ENCODE measurements around the gene ADAMTS9.

Gene ADAMTS9

GRCh38 chr3:64684715-64685261 is 3.0 kb downstream of the ADAMTS9 start:
- TF ChIP-seq TAF1 (IDR thresholded peaks at IDR 0.05; ENCODE audit: low read depth) (no peak), FOXM1 (IDR thresholded peaks at IDR 0.05; ENCODE audit: borderline replicate concordance, low read depth) (no peak), USF1 (IDR thresholded peaks at IDR 0.05) (no peak), REST (IDR thresholded peaks at IDR 0.05; ENCODE audit: low read depth) (no peak), NFIC (IDR thresholded peaks at IDR 0.05) (no peak), RAD21 (IDR thresholded peaks at IDR 0.05; ENCODE audit: low read depth) (no peak), YY1 (IDR thresholded peaks at IDR 0.05; ENCODE audit: low read depth) (no peak), CREB1 (IDR thresholded peaks at IDR 0.05; ENCODE audit: low read depth) (no peak), ZBTB7A (IDR thresholded peaks at IDR 0.05; ENCODE audit: low read depth) (no peak), EGR1 (IDR thresholded peaks at IDR 0.05) (no peak), CEBPB (IDR thresholded peaks at IDR 0.05) (no peak), MAX (IDR thresholded peaks at IDR 0.05) (no peak), TEAD4 (IDR thresholded peaks at IDR 0.05) (no peak)

- TF ChIP-seq YY1 (IDR thresholded peaks at IDR 0.05; ENCODE audit: low read depth) (no peak), NFIC (IDR thresholded peaks at IDR 0.05) (no peak), FOXM1 (IDR thresholded peaks at IDR 0.05; ENCODE audit: borderline replicate concordance, low read depth) (no peak), RAD21 (IDR thresholded peaks at IDR 0.05; ENCODE audit: low read depth) (no peak), ZBTB7A (IDR thresholded peaks at IDR 0.05; ENCODE audit: low read depth) (no peak), CREB1 (IDR thresholded peaks at IDR 0.05; ENCODE audit: low read depth) (no peak), MAX (IDR thresholded peaks at IDR 0.05) (no peak), REST (IDR thresholded peaks at IDR 0.05; ENCODE audit: low read depth) (no peak), CEBPB (IDR thresholded peaks at IDR 0.05) (no peak)
These were observed 6.0 kb downstream of the ADAMTS9 start for GRCh38 chr3:64681827-64682226.

GRCh38 chr3:64681015-64681414 is 6.8 kb downstream of the ADAMTS9 start:
- TF ChIP-seq NFIC (IDR thresholded peaks at IDR 0.05) (no peak), ZBTB7A (IDR thresholded peaks at IDR 0.05; ENCODE audit: low read depth) (no peak)

- TF ChIP-seq FOXM1 (IDR thresholded peaks at IDR 0.05; ENCODE audit: borderline replicate concordance, low read depth) (no peak), MAX (IDR thresholded peaks at IDR 0.05) (no peak), EGR1 (IDR thresholded peaks at IDR 0.05) (no peak), CEBPB (IDR thresholded peaks at IDR 0.05) (no peak), REST (IDR thresholded peaks at IDR 0.05; ENCODE audit: low read depth) (no peak), YY1 (IDR thresholded peaks at IDR 0.05; ENCODE audit: low read depth) (no peak), NFIC (IDR thresholded peaks at IDR 0.05) (no peak), EP300 (IDR thresholded peaks at IDR 0.05; ENCODE audit: borderline replicate concordance) (no peak)
These were observed 7.5 kb downstream of the ADAMTS9 start for GRCh38 chr3:64680334-64680733.

- no peak for TF ChIP-seq NFIC (IDR thresholded peaks at IDR 0.05)
- no peak for TF ChIP-seq REST (IDR thresholded peaks at IDR 0.05; ENCODE audit: low read depth)
- TF ChIP-seq CREB1 (IDR thresholded peaks at IDR 0.05; ENCODE audit: low read depth), result no peak
- no peak for TF ChIP-seq USF1 (IDR thresholded peaks at IDR 0.05)
- TF ChIP-seq YY1 (IDR thresholded peaks at IDR 0.05; ENCODE audit: low read depth), result no peak
- TF ChIP-seq CEBPB (IDR thresholded peaks at IDR 0.05), result no peak
- no peak for TF ChIP-seq RAD21 (IDR thresholded peaks at IDR 0.05; ENCODE audit: low read depth)
- TF ChIP-seq TEAD4 (IDR thresholded peaks at IDR 0.05), result no peak
- TF ChIP-seq EGR1 (IDR thresholded peaks at IDR 0.05), result no peak
- TF ChIP-seq ZBTB7A (IDR thresholded peaks at IDR 0.05; ENCODE audit: low read depth), result no peak
- TF ChIP-seq MAX (IDR thresholded peaks at IDR 0.05), result no peak
- no peak for TF ChIP-seq FOXM1 (IDR thresholded peaks at IDR 0.05; ENCODE audit: borderline replicate concordance, low read depth)
- TF ChIP-seq TAF1 (IDR thresholded peaks at IDR 0.05; ENCODE audit: low read depth), result no peak
- no peak for TF ChIP-seq EP300 (IDR thresholded peaks at IDR 0.05; ENCODE audit: borderline replicate concordance)
These were observed 9.7 kb downstream of the ADAMTS9 start for GRCh38 chr3:64677961-64678716.

Measured in Ishikawa (cell line).